ENCODE measurements around the gene PVR.

DNA sequence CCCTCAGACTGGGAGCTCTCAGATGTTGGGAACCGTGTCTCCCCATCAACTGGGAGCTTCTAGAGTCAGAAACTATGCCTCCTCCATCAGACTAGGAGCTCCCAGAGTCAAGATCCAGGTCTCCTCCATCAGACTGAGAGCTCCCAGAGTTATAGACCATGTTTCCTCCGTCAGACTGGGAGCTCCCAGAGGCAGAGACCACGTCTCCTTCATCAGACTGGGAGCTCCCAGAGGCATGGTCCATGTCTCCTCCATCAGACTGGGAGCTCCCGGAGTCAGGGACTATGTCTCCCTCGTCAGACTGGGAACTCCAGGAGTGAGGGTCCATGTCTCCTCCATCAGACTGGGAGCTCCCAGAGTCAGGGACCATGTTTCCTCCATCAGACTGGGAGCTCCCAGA lies 65.2 kb downstream of the PVR start:
- no peak for TF ChIP-seq POLR2A (IDR thresholded peaks at IDR 0.05)
- TF ChIP-seq CTCF (IDR thresholded peaks at IDR 0.05) = no peak
